HEK293 (cell line): Measurements from ENCODE around the gene RDH5.

Source experiments
- KLF8 ChIP-seq: fragments of 450-650 bp; formaldehyde crosslinking; IDR thresholded peaks from 2 replicates; pipeline ENCODE4 v1.5.1; 2016; ENCODE audit warnings: missing biosample characterization, missing genetic modification characterization
- ZBTB1 ChIP-seq: fragments of 450-650 bp; formaldehyde crosslinking; IDR thresholded peaks from 2 replicates; pipeline ENCODE4 v1.5.1; 2016; ENCODE audit warnings: missing biosample characterization, missing genetic modification characterization
- TF ChIP-seq, protein P1 (sequence below): fragments of 450-650 bp; formaldehyde crosslinking; IDR thresholded peaks from 2 replicates; pipeline ENCODE4 v1.5.1; 2016; ENCODE audit warnings: missing biosample characterization, missing genetic modification characterization
- TF ChIP-seq, protein P2 (sequence below): fragments of 450-650 bp; formaldehyde crosslinking; conservative IDR thresholded peaks from 2 replicates; pipeline ENCODE4 v1.5.1; 2016; ENCODE audit warnings: low read depth, missing biosample characterization, missing genetic modification characterization

DNA sequence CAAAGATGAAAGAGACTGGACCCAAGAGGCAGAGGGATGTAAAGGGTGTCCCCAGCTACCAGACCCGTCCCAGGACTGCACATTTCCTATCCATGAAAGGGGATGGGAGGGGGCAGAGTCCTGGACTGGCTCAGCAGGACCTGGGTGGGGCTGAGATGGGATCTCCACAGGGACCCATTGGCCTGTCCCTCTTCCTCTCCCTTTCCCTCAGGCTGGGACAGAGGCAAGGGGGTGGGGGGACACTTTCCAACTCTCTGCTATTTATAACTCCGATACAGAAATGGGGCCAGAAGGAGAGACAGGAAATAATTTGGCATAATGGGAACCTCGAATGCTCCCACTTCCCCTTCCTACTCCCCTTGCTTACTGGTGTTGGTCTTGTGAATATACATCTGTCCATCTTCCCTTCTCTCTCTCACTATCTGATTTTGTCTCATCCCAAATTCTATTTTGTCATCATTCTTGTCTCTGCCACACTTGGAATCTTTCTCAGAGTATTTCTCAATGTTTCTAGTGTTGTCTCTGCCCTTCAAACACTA is 11.4 kb upstream of the RDH5 start:
- TF ChIP-seq, protein P1, sequence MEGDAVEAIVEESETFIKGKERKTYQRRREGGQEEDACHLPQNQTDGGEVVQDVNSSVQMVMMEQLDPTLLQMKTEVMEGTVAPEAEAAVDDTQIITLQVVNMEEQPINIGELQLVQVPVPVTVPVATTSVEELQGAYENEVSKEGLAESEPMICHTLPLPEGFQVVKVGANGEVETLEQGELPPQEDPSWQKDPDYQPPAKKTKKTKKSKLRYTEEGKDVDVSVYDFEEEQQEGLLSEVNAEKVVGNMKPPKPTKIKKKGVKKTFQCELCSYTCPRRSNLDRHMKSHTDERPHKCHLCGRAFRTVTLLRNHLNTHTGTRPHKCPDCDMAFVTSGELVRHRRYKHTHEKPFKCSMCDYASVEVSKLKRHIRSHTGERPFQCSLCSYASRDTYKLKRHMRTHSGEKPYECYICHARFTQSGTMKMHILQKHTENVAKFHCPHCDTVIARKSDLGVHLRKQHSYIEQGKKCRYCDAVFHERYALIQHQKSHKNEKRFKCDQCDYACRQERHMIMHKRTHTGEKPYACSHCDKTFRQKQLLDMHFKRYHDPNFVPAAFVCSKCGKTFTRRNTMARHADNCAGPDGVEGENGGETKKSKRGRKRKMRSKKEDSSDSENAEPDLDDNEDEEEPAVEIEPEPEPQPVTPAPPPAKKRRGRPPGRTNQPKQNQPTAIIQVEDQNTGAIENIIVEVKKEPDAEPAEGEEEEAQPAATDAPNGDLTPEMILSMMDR: no peak
- TF ChIP-seq ZBTB1 (tag by site-specific recombination): no peak
- TF ChIP-seq, protein P2, sequence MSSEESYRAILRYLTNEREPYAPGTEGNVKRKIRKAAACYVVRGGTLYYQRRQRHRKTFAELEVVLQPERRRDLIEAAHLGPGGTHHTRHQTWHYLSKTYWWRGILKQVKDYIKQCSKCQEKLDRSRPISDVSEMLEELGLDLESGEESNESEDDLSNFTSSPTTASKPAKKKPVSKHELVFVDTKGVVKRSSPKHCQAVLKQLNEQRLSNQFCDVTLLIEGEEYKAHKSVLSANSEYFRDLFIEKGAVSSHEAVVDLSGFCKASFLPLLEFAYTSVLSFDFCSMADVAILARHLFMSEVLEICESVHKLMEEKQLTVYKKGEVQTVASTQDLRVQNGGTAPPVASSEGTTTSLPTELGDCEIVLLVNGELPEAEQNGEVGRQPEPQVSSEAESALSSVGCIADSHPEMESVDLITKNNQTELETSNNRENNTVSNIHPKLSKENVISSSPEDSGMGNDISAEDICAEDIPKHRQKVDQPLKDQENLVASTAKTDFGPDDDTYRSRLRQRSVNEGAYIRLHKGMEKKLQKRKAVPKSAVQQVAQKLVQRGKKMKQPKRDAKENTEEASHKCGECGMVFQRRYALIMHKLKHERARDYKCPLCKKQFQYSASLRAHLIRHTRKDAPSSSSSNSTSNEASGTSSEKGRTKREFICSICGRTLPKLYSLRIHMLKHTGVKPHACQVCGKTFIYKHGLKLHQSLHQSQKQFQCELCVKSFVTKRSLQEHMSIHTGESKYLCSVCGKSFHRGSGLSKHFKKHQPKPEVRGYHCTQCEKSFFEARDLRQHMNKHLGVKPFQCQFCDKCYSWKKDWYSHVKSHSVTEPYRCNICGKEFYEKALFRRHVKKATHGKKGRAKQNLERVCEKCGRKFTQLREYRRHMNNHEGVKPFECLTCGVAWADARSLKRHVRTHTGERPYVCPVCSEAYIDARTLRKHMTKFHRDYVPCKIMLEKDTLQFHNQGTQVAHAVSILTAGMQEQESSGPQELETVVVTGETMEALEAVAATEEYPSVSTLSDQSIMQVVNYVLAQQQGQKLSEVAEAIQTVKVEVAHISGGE (tag by site-specific recombination): no peak
- no peak for TF ChIP-seq KLF8
